HG02678 (cell line): Measurements from ENCODE around the gene TADA3.

Experiments used
- ATAC-seq: cut with Tn5 transposase; IDR thresholded peaks from one replicate; pipeline ENCODE4 v1.9.1; 2021; ENCODE audit warnings: mild to moderate bottlenecking, moderate library complexity; ENCODE audit not compliant: unreplicated experiment

TADA3 gene, protein sequence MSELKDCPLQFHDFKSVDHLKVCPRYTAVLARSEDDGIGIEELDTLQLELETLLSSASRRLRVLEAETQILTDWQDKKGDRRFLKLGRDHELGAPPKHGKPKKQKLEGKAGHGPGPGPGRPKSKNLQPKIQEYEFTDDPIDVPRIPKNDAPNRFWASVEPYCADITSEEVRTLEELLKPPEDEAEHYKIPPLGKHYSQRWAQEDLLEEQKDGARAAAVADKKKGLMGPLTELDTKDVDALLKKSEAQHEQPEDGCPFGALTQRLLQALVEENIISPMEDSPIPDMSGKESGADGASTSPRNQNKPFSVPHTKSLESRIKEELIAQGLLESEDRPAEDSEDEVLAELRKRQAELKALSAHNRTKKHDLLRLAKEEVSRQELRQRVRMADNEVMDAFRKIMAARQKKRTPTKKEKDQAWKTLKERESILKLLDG

DNA sequence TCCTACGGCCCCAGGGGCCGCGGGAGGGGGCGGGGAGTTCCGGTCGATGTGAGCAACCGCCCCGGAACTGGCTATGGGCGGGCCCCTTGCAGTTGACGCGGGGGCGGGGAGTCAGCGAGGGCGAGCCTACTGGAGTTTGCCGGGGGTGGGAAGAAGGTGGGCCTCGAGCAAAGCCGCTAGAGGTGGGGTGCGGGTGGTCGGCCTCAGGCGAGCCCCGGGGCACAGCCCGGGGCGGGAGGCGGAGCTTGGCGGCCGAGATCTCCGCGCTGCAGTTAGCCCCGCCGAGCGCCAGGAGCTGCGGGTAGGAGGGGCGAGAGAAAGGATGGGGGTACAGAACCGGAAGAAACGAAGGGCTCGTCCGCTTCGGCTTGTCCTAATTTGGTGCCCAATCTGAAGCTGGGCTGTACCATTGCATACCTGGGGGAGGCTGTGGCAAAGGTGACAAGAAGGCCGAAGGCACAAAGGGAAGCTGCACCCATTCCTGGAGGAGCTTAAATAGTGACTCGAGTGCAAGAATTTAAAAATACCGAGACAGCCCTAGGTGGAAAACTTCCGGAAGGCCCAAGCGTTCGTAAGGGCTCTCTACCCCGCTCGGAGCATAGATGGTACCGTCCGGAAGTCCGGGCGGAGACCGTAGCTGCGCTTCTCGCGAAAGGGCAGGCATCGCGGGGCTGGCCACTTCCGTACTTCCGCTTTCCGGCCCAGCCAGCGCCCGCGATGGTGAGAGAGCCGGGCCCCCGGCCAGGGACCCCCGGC lies at the start of gene TADA3, which contains the start of gene ARPC4:
Gene TADA3, minus strand, starts transcription at position 69 of the 756 bp plus-strand sequence. CDS start 1,007 bp downstream, outside the sequence.
Gene ARPC4, plus strand, starts transcription at position 678 of the 756 bp plus-strand sequence. Its CDS starts 40 bp downstream, at position 718.
- peak; percentile 80 for ATAC-seq

DNA sequence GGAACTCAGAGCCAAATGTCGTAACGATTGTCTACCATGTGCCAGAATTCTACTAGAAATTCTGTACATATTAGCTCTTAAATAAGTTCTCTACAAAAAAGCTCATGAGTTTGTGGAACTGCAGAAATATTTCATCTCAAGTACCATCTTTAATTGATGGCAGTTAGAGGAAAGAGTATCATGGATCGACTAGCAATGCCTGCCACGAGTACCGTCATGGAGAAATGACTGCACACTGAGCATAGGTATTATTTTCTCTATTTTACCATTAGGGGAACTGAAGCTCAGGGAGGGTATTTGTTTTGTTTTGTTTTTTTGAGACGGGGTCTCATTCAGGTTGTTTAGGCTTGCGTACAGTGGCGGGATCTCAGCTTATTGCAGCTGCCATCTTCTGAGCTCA lies 48.7 kb upstream of the TADA3 start:
- ATAC-seq, result no peak

DNA sequence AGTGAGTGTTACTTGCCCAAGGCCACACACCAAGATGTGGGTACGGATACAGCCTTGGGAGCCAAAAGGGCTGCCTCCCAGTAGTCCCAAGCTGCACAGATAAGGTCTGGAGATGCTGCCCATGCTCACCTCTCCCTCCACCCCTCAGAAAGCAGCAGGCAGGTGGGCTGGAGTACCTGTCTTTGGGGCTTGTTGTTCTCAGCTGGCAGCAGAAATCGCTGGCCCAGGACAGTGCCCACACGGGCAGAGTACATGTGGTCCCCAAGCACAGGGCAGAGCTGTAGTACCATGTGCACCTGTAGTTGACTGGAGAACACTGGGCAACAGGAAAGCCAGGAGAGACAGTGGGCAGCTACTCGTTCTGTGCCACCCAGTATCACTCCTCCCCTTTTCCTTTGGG lies 46.6 kb upstream of the TADA3 start:
- no peak for ATAC-seq

DNA sequence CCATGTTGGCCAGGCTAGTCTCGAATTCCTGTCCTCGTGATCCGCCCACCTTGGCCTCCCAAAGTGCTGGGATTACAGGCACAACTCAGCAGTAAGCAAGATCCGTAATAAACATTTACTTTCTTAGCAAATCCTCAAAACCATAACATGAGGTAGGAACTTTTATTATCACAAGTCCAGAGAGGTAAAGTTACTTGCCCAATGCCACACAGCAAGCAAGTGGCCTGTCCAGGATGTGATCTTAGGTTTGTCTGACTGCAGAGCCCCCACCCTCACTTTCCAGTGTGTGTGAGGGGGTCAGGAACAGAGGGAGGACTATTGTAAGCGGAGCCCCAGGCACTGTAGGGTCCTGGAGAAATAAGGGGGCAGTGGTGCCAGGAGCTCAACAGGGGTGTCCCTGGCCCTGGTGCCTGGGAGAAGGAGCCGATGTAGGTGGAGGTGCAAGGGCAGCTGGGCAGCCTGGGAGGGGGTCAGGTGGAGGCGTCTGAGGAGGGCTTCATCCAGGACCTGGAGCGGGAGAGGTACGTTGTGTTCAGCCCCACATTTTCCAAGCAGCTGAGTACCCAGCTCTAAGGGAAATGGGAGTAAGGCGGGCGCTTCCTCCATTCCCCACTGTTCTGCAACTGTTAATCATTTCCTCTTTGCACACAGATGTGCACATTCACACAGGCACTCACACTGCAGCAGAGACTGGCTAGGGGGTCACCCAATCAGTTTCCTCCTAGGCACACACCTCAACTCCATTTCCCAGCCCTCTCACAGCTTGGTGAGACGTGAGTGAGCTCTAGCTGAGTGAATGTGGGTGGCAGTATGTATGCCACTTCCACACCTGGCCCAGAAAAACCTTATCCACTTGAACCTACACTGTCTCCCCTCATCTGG lies 45.7 kb upstream of the TADA3 start:
- ATAC-seq, result no peak

DNA sequence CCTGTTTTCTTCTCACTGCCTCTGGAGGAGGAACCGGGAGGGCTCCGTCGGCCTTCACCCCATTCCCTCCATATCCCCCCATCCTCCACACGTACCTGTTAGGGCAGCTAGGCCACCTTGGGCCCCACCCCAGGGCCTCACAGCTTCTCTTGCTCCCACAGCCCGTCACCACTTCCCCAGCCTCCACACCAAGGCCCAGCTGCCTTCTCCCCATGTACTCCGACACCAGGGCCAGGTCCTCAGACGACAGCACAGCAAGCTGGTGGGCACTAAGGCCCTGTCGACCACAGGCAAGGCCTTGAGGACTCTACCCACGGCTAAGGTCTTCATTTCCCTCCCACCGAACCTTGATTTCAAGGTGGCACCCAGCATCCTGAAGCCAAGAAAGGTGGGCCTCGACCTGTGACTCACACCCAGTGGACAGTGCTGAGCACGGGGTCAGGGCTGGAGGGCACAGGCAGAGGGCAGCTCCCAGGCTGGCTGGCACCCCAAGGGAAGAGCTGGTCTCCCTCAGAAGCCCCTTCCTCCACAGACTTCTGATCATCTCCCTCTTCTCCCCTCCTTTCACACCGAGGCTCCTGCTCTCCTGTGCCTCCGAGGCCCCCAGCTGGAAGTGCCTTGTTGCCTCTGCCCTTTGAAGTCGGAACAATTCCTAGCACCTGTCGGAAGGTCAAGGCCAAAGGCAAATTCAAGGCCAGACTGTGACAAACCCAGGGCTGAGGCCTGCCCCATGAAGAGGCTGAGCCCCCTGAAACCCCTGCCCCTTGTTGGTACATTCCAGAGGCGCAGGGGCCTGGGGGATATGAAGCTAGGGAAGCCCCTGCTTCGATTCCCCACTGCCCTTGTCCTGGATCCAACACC lies 42.5 kb upstream of the TADA3 start:
- ATAC-seq, result no peak

DNA sequence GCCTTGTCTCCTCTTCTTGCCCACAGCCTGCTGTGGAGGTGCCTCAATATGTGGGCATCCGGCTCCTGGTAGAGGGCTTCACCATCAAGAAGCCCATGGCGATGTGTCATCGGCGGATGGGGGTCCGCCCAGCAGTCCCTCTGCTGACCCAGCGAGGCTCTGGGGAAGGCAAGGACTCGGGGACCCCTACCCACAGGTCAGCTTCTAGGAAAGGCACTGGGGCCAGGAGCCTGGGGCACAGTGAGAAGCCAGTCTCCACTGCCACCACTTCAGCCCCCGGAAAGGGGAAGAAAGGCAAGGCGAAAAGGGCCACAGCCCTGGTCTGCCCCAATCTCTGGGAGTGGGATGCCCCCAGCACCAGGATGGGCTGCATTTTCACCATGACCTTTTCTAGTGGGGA lies 40.8 kb upstream of the TADA3 start:
- ATAC-seq, result no peak

DNA sequence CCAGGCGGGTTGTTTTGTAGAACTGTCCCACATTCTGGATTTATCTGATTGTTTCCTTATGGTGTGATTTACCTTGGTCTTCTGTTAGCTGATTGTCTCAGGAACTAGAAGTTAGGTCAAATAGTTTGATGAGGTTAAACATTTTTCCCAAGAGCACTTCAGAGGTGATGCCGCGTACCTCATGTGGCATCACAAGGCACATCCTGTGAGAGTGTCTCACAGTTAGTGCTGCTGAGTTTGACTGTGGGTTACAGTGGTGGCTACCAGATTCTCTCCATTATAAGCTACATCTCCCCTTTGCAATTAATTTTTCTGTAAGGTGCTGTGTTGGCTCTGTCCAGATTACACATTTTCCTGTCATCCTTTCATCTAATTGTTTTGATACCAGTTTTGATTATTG lies 39.0 kb upstream of the TADA3 start:
- ATAC-seq, result no peak

DNA sequence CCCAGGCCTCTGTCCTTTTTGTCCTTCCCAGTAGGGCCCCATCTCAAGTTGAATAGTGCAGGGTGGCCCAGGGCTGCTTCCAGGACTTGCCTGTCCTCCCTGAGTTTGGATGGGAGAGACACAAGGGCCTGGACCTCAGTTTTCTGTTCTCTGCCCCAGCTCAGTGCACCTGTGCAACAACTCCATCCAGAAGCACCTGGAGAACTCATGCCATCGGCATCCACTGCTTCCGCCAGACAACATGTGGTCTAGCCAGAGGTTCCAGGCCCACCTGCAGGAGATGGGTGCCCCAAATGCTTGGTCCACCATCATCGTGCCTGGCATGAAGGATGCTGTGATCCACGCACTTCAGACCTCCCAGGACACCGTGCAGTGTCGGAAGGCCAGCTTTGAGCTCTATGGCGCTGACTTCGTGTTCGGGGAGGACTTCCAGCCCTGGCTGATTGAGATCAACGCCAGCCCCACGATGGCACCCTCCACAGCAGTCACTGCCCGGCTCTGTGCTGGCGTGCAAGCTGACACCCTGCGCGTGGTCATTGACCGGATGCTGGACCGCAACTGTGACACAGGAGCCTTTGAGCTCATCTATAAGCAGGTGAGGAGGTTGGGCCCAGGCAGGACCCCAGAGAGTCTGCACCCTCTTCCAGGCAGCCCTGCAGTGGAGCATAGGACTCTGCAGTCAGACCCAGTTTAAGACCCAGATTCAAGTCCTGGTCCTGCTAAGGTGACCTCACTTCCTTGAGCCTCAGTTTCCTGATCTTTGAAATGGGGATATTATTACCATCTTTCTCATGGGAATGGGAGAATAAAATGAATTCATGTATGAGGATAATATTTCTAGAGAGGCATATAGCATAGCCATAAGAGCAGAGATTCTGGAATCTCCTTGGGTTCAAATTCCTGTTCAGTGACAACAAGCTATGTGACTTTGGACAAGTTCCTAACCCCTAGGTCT lies 36.8 kb upstream of the TADA3 start:
- ATAC-seq, result no peak

DNA sequence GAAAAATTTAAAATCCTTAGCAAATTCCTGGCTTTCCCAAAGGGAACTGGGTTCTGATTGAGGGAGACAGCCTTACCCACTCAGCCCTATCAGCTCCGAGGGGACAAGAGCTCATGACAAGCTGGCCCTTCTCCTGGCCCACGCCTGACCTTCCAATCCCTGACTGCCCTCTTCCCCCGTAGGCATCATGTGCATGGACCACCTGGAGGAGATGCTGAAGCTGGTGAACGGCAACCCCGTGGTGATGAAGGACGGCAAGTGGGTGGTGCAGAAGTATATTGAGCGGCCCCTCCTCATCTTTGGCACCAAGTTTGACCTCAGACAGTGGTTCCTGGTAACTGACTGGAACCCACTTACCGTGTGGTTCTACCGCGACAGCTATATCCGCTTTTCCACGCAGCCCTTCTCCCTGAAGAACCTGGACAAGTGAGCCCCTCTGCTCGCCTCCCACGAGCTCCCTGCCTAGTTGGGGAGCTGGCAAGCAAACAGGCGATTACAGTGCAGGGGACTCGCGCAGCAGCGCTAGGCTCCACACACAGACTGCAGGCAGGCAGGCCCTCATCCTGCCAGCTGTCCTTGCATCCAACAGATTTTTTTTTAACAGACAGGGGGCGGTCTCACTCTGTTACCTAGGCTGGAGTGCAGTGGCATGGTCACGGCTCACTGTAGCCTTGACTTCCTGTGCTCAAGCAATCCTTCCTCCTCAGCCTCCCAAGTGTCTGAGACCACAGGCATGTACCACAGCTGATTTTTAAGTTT lies 34.7 kb upstream of the TADA3 start:
- ATAC-seq, result no peak

DNA sequence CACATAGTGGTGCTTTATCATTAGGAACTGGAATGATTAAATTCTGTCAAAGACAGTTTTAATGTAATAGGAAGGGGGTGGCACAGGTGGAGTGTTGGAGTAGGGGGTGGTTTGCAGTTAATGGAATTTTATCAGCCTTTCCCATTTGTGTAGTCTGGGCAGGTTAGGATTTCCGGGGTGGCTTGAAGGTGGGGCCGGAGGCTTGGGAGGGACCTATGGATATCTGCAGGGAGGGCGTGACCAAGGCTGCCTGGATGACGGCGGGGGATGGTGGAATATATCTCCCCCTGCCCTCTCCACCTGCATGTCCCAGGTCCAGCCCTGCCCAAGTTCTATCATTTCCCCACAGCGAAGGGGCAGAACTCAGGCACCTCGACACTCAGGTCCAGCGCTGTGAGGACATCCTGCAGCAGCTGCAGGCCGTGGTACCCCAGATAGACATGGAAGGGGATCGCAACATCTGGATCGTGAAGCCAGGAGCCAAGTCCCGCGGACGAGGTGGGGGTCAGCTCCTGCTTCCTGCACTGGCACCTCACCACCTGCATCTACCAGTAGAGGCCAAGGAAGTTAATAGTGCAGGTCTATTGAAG lies 33.3 kb upstream of the TADA3 start:
- ATAC-seq, result no peak

DNA sequence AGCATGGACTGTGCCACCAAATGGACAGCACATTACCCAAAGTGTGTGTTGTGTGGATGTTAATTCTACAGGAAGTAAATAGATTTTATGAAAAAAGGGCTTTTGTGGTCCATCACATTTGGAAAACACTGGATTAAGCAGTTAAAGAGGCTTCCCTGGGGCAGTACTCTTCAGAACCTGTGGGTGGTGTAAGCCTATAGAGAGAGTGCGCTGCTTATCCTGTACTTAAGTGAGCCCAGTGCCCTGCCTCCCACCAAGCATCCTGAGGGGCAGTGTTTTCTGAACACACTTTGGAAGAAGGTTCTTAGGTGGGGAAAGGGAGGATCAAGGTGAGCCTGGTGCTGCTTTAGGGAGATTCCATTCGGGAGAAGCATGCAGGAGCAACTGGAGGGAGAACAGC lies 28.7 kb upstream of the TADA3 start:
- ATAC-seq, result no peak

DNA sequence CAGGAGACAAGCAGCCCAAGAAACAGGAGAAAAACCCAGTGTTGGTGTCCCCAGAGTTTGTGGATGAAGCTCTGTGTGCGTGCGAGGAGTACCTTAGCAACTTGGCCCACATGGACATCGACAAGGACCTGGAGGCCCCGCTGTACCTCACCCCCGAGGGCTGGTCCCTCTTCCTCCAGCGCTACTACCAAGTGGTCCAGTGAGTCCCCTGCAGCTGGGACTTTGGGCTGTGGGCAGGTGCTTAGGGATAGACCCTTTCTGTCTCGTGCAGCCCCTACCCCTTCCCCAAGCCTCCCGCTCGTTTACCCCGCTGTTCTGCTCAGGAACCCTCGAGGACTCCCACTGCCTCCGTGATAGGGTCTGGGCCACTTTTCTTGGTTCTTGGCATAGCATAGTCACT lies 28.3 kb upstream of the TADA3 start:
- ATAC-seq, result no peak

DNA sequence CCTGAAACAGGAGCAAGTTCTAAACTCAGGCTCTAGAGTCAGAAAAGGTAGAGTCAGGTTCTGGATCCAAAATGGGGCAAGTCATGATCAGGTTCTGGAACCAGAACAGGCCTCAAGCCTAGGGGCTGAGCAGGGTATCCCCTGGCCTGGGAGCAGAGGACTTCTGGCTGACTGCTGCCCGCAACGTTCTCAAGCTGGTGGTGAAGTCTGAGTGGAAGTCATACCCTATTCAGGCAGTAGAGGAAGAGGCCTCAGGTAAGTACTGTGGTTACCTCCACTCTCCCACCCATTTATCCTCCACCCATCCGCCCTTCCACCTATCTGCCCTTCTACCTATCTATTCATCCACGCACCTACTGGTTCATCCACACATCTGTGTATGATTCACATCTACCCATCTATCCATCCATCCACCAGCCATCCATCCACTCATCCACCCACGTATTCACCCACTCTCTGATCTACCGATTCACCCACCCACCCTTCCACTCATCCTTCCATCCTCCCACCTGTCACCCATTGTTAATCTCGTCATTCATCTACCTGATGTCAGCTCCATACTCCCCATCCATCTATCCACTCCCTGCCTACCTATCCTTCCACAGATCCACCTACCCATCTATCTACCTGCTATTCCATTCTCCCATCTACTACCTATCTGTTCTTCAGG lies 26.5 kb upstream of the TADA3 start:
- no peak for ATAC-seq

DNA sequence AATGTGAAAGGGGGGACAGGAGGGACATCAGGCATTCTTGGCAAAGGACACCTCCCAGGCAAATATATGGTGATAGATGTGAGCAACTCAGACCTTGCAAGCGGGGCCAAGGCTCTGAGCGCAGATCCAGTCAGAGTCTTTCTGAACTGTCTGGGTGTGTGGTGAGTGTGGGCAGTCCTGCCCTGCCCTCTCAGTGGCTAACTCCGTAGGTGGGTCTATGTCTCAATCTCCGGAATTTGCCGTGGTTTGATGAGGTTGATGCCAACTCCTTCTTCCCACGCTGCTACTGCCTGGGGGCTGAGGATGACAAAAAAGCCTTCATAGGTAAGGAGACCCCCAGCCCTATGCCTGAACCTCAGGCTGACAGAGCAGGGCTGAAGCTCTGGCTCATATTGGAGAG lies 25.2 kb upstream of the TADA3 start:
- ATAC-seq, result no peak

DNA sequence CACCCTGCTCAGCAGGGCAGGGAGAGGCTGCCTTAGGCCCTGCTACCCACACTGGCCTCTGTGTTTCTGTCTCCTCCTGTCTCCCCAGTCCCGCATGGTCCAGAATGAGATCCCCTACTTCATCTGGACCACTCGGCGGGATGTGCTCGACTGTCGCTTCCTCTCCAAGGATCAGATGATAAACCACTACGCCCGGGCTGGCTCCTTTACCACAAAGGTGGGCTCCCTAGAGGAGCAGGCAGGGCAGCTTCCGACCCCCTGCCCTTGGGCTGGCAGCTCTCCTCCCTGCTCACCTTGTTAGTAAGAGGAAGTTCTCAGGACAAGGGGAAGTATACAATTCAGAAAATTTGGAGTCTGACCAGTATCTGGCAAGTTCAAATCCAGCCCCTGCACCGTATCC lies 23.7 kb upstream of the TADA3 start:
- no peak for ATAC-seq

DNA sequence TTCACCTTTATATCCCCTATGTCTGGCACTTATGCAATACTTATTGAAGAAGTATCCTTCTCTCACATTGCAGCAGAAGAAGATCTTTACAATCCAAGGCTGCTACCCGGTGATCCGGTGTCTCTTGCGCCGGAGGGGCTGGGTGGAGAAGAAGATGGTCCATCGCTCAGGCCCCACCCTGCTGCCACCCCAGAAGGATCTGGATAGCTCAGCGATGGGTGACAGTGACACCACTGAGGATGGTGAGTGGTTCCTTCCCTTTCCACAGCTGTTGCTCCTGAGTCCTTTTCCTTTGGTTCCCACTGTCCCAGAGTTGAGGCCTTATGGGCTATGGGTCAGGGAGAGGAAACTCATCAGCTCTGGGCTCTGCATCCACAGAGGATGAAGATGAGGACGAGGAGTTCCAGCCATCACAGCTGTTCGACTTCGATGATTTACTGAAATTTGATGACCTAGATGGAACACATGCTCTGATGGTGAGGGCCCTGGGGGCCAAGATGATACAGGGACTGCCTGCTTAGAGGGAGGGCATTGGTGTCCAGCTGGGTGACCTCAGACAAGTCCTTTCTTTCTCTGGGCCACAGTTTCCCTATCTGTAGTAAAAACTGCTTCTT lies 20.7 kb upstream of the TADA3 start:
- no peak for ATAC-seq

DNA sequence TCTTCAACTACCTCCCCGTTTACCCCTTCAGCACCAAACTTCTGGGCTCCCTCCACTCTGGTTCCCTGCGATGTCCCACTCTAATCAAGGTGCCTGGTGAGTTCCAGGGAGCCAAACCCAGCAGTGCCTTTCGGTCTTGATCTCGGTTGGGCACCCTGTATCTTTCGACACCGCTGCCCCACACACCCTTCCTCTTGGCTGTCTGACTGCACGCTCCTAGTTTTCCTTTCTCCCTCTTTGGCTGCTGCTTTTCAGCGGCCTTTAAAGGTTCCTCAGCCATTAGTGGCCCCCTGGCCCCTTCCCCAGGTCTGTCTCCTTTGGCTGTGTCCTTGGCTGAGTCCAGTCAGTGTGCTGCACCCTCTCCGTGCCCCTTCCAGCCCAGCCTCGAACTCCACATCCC lies 18.6 kb upstream of the TADA3 start:
- no peak for ATAC-seq
